ENCODE results near the gene AGGF1.
"Not testable (repeated sequence)": the region's sequence is repeated elsewhere in the genome, so short reads cannot be mapped to it uniquely, and the experiment has no call there.

- TF ChIP-seq POLR2A (IDR thresholded peaks at IDR 0.05); CTCF (IDR thresholded peaks at IDR 0.05); POLR2AphosphoS5 (IDR thresholded peaks at IDR 0.05; ENCODE audit: insufficient read depth in 1 of 2, low read depth in 1 of 2): not testable (repeated sequence)
These were observed 50.3 kb downstream of the AGGF1 start for GRCh38 chr5:77080479-77080878.

Measured in vagina (tissue), 2 donors.